NCI-H774 (cell line): ENCODE results near the gene GPR153.

Experiments
- DNase-seq: peaks from one replicate; lab custom pipeline; 2025; lab: John Stamatoyannopoulos, UW

The GPR153 gene

GRCh38 chr1:6269296-6269695 lies 8.4 kb upstream of the GPR153 start:
- DNase-seq, result no peak

GRCh38 chr1:6268415-6268814 lies 7.5 kb upstream of the GPR153 start:
- DNase-seq, result no peak

DNA sequence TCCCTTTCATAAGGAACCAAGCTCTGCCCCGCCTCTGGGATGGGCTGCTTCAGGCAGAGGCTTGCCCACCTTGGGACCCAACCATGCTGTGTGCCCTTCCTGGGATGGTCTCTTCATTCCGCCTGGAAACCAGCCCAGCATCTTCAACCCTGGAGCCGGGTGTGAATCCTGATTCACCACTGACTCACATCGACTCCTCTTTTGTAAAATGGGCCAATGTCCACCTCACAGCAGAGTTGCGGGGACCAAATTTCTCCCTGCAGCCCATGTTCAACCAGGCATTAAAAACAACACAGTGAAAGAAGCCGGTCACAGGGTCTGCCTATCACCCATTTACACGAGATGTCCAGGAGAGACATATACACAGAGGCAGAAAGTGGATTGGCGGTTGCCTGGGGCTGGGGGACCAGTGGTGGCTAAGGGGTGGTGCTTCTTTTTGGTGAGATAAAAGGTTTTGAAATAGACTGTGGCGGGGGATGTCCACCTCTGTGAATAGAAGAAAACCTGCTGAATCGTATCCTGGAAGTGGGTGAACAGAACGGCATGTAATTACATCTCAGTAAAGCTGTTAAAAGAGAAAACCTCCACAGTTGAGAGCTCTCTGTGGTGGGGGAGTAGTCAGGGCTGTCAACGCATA lies 6.9 kb upstream of the GPR153 start:
- DNase-seq, result no peak

GRCh38 chr1:6266641-6267040 lies 5.7 kb upstream of the GPR153 start:
- no peak for DNase-seq

DNA sequence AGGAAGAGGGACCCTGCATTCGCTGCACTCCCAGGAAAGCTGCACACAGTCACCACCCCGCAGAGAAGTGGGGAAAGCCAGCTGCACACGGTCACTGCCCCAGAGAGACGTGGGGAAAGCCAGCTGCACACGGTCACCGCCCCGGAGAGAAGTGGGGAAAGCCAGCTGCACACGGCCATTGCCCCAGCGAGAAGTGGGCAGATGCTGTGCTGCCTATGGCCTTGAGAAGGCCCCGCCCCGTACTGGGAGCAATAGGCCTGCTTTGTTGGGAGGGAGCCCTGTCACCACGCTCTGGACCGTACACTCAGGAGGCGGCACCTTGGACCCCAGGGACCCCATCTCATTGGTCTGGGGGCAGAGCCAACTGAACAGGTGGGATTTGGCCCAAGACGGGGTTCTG lies 4.3 kb upstream of the GPR153 start:
- no peak for DNase-seq

DNA sequence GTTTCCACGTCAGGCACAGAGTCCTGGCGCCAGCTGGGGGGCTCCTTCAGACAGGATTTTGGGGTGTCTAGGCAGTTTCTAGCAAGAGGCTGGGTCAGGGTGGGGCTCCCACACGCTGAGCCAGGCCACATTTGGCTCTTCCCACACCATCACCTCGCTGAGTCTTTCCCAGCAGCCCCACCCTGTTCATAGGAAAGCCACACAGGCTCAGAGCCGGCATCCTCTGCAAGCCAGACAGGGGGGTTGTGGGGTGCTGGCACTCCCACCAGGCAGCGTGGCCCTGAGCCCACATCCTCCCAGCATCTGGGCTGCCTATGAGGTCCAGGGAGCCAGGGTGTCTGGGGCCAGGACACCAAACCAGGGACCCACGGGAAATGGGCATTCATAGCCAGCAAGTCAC lies 2.8 kb upstream of the GPR153 start:
- no peak for DNase-seq

- DNase-seq, result no peak
These were observed 1.9 kb upstream of the GPR153 start for GRCh38 chr1:6262555-6263420.

- DNase-seq, result no peak
These were observed 707 bp upstream of the GPR153 start for GRCh38 chr1:6261615-6261995.

DNA sequence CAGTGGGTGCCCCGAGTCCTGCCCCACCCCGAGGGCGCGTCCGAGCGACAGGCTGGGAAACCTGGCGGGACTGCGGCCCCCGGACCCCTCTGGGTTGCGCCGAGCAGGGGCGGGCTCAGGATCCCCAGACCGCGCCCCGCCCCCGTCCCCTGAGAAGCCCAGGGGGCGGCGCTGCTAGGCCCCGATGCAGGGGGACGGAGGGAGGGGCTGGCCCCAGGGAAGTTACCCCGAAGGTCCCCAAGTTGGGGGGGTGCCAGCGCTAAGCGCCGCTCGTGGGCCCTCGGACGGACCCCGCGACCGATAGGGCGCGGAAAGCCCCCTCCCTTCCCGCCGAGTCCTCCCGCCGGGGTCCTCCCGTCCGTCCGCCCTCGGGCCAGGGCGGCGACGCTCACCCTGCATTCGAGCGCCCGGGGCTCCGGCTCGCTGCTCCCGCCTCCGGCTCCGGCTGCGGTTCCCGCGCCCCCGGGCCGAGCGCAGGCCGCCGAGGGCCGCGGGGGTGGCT lies 414 bp downstream of the GPR153 start:
- DNase-seq, result no peak

- DNase-seq, result no peak
These were observed 1.2 kb downstream of the GPR153 start for GRCh38 chr1:6259491-6260362.

GRCh38 chr1:6258675-6259074 lies 2.2 kb downstream of the GPR153 start:
- DNase-seq, result no peak

DNA sequence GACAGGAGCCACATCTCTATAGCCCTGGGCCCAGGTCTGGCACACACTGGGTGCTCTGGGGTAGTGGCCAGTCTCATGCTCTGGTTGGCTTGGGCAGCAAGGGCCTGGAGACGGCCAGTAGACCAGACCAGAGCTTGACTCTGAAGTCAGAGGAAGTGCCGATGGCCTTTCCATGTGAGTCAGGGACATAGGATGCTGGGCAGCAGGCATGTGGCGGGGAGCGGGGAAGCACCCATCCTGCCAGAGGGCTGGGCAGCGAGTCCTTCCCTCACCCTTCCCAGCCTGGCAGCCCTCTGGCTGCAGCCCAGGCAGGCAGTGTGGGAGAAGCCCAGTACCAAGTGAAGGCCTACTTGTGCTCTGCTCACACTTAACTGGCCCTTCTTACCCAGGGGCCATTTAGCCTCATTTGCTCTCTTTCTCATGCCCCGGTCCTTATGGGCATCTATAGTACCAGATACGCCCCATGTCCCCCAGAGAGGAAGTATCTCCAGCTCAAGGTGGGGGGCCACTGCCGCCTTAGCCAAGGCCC lies 3.3 kb downstream of the GPR153 start:
- DNase-seq, result no peak

DNA sequence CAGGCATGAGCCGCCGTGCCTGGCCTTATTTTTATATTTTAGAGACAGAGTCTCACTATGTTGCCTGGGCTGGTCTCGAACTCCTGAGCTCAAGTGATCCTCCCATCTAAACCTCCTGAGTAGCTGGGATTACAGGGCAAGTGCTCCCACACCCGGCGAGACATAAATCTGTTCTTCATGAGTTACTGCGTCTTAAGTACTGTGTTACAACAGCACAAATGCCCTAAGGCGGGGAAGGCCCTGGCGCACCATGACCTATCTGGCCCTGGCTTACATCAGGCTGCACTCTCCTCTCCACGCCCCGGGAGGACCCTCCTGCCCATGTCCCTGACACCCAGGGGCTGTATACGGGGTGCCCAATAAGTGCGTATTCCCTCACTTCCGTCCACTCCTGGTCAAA lies 4.3 kb downstream of the GPR153 start:
- DNase-seq, result no peak

- no peak for DNase-seq
These were observed 6.2 kb downstream of the GPR153 start for GRCh38 chr1:6254691-6255090.

- no peak for DNase-seq
These were observed 7.5 kb downstream of the GPR153 start for GRCh38 chr1:6253380-6253779.

DNA sequence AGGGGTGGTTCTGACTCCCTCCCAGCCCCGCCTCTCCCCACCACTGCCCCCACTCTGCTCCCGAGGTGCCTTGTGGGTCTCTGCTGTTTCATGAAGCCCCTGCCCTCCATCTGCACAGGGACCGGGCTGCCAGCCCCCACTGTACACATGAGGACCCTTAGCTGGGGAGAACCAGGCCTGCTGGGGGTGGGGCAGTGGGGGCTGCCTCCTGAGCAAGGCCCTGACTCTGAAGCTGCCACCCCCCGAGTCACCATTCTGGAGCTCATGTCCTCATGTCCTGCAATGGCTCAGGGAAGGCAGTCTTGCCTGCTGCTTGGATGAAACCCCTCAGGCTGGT lies 8.6 kb downstream of the GPR153 start:
- DNase-seq, result no peak

GRCh38 chr1:6251681-6252373 lies 9.1 kb downstream of the GPR153 start:
- no peak for DNase-seq

- no peak for DNase-seq
These were observed 9.7 kb downstream of the GPR153 start for GRCh38 chr1:6251233-6251632.

GRCh38 chr1:6249739-6250689 lies 10.9 kb downstream of the GPR153 start:
- DNase-seq, result no peak

DNA sequence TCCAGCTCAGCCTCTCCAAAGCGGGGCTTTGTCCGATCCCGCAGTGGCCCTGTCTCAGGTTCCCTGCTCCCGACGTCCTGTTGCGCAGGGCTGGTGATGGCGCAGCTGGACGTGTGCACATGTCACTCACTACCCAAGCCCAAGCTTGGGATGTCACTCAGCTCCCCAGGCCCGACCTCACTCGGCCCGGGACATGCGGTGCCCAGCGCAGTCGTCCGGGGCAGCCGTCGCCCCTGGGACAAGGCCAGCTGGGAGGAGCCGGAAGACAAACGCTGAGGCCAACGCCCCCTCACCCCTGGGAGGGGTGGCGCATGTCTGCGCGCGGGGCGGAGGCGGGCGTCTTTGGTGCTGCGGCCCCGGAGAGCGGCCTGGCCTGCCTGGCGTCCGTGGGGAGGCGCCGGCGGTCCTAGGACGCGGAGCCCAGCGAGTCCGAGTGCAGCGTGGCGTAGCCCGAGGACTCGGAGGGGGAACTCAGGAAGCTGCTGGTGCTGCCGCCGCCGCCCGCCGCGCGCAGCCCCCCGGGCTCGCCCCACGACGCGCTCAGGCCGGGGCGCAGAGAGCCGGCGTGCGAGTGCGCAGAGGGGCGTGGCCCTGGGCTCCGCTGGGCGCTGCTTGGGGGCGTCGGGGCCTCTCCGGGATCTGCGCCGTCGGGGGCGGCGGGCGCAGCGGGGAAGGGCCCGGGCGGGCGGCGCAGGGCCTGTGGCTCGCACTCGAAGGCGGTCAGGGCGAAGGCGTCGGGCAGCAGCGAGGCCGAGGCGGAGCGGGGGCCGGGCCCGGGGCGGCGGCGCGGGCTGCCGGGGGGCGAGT lies 11.8 kb downstream of the GPR153 start:
- DNase-seq, result no peak
